OCI-LY1 (cell line): Measurements from ENCODE around the gene RND3.

Experiments used
- H2AFZ ChIP-seq: fragments of 200-600 bp; sonication (generic), shearing (Covaris generic); 2 replicates; pipeline ENCODE4 v1.6.0; 2014; ENCODE audit warnings: antibody characterized with exemption, mild to moderate bottlenecking, low read length
- H3F3A ChIP-seq: fragments of 200-600 bp; sonication (generic), shearing (Covaris generic); 2 replicates; pipeline ENCODE4 v1.6.0; 2014; ENCODE audit warnings: mild to moderate bottlenecking, antibody characterized with exemption, low read length, moderate library complexity; ENCODE audit not compliant: insufficient read depth
- H3K27ac ChIP-seq: fragments of 200-600 bp; sonication (generic); 2 replicates; pipeline ENCODE4 v1.5.1; 2014; ENCODE audit warnings: low read length, mixed run types, mild to moderate bottlenecking, low read depth; ENCODE audit not compliant: poor library complexity, severe bottlenecking
- H3K27me3 ChIP-seq: fragments of 200-600 bp; sonication (generic); 2 replicates; pipeline ENCODE4 v1.6.0; 2014; ENCODE audit warnings: antibody characterized with exemption, mild to moderate bottlenecking, low read length, moderate library complexity; ENCODE audit not compliant: insufficient read depth
- H3K36me3 ChIP-seq: fragments of 200-600 bp; sonication (generic); 2 replicates; pipeline ENCODE4 v1.6.1; 2014; ENCODE audit warnings: mild to moderate bottlenecking, antibody characterized with exemption, low read length, moderate library complexity, mixed read lengths; ENCODE audit not compliant: insufficient read depth
- H3K4me1 ChIP-seq: fragments of 200-600 bp; sonication (generic); 2 replicates; pipeline ENCODE4 v1.5.1; 2014; ENCODE audit warnings: mild to moderate bottlenecking, low read length, moderate library complexity; ENCODE audit not compliant: insufficient read depth, severe bottlenecking
- H3K4me2 ChIP-seq: fragments of 200-600 bp; sonication (generic), shearing (Covaris generic); 2 replicates; pipeline ENCODE4 v1.6.1; 2014; ENCODE audit warnings: low read length
- H3K4me3 ChIP-seq: fragments of 200-600 bp; sonication (generic); 2 replicates; pipeline ENCODE4 v1.5.1; 2014; ENCODE audit warnings: low read length, low read depth, mild to moderate bottlenecking, mixed read lengths; ENCODE audit not compliant: poor library complexity, severe bottlenecking
- H3K79me2 ChIP-seq: fragments of 200-600 bp; shearing (Covaris generic); 2 replicates; pipeline ENCODE4 v1.6.1; 2016; ENCODE audit warnings: mixed run types, low read length, mixed read lengths; ENCODE audit not compliant: insufficient read depth
- H3K9ac ChIP-seq: fragments of 200-600 bp; sonication (generic), shearing (Covaris generic); 2 replicates; pipeline ENCODE4 v1.6.1; 2014; ENCODE audit warnings: mild to moderate bottlenecking, low read length, mixed read lengths
- H3K9me2 ChIP-seq: fragments of 200-600 bp; sonication (generic), shearing (Covaris generic); 2 replicates; pipeline ENCODE4 v1.6.1; 2014; ENCODE audit warnings: low read depth, mild to moderate bottlenecking, low read length, mixed read lengths
- H3K9me3 ChIP-seq: fragments of 200-600 bp; shearing (Covaris generic); 2 replicates; pipeline ENCODE4 v1.6.1; 2014; ENCODE audit warnings: low read length, mixed read lengths
- H4K20me1 ChIP-seq: fragments of 200-600 bp; sonication (generic), shearing (Covaris generic); 2 replicates; pipeline ENCODE4 v1.6.0; 2016; ENCODE audit warnings: mild to moderate bottlenecking, low read length; ENCODE audit not compliant: insufficient read depth
- CTCF ChIP-seq: fragments of 200-600 bp; sonication (generic), shearing (Covaris generic); IDR thresholded peaks from 2 replicates; pipeline ENCODE4 v1.5.1; 2017; ENCODE audit warnings: mild to moderate bottlenecking, antibody characterized with exemption, low read length, moderate library complexity, mixed read lengths
- EZH2 ChIP-seq: fragments of 200-600 bp; sonication (generic), shearing (Covaris generic); IDR thresholded peaks from 2 replicates; pipeline ENCODE4 v1.8.0; 2017; ENCODE audit warnings: borderline replicate concordance, mixed run types, mild to moderate bottlenecking, antibody characterized with exemption, low read length, moderate library complexity, mixed read lengths

The RND3 gene

GRCh38 chr2:150528861-150529801 is 41.7 kb upstream of the RND3 start:
- H3K4me2 ChIP-seq, result no peak overlapping the region
- no peak overlapping the region for H3K27ac ChIP-seq
- H3K4me1 ChIP-seq, result no peaks in the 10 kb centered on the region
- no peaks in the 10 kb centered on the region for H3K27me3 ChIP-seq
- H3K9me2 ChIP-seq, result no peaks in the 10 kb centered on the region
- H4K20me1 ChIP-seq, result no peaks in the 10 kb centered on the region
- no peak for TF ChIP-seq EZH2
- TF ChIP-seq CTCF, result no peak
- H2AFZ ChIP-seq, result no peak overlapping the region
- H3K4me3 ChIP-seq, result no peak overlapping the region
- no peaks in the 10 kb centered on the region for H3K36me3 ChIP-seq
- H3K79me2 ChIP-seq, result no peaks in the 10 kb centered on the region
- H3F3A ChIP-seq, result no peaks in the 10 kb centered on the region
- no peaks in the 10 kb centered on the region for H3K9me3 ChIP-seq
- no peak overlapping the region for H3K9ac ChIP-seq

- Histone ChIP-seq H3K9ac (no peak overlapping the region), H3K4me3 (no peak overlapping the region), H3F3A (no peaks in the 10 kb centered on the region), H3K36me3 (no peaks in the 10 kb centered on the region), H3K4me2 (no peak overlapping the region), H3K27me3 (no peaks in the 10 kb centered on the region), H3K9me2 (no peaks in the 10 kb centered on the region), H2AFZ (no peak overlapping the region), H3K9me3 (no peaks in the 10 kb centered on the region), H4K20me1 (no peaks in the 10 kb centered on the region), H3K27ac (no peak overlapping the region), H3K4me1 (no peaks in the 10 kb centered on the region), H3K79me2 (no peaks in the 10 kb centered on the region)
- TF ChIP-seq EZH2 (no peak), CTCF (no peak)
Observed at GRCh38 chr2:150526827-150527226, 39.4 kb upstream of the RND3 start.

- Histone ChIP-seq H3K79me2 (no peaks in the 10 kb centered on the region), H3K4me1 (no peaks in the 10 kb centered on the region), H3K27ac (no peak overlapping the region), H3K4me2 (no peak overlapping the region), H4K20me1 (no peaks in the 10 kb centered on the region), H3K9me2 (no peaks in the 10 kb centered on the region), H3K9me3 (no peaks in the 10 kb centered on the region), H3K9ac (no peak overlapping the region), H3F3A (no peaks in the 10 kb centered on the region), H2AFZ (no peak overlapping the region), H3K4me3 (no peak overlapping the region), H3K36me3 (no peaks in the 10 kb centered on the region), H3K27me3 (no peaks in the 10 kb centered on the region)
- TF ChIP-seq CTCF (no peak), EZH2 (no peak)
Observed at GRCh38 chr2:150526006-150526405, 38.5 kb upstream of the RND3 start.
